HG03571 (cell line): ENCODE results near the gene PMP22.
"Not testable (repeated sequence)": the region's sequence is repeated elsewhere in the genome, so short reads cannot be mapped to it uniquely, and the experiment has no call there.

Experiments used
- ATAC-seq: cut with Tn5 transposase; IDR thresholded peaks from one replicate; pipeline ENCODE4 v1.9.1; 2021; ENCODE audit not compliant: unreplicated experiment

PMP22 gene

DNA sequence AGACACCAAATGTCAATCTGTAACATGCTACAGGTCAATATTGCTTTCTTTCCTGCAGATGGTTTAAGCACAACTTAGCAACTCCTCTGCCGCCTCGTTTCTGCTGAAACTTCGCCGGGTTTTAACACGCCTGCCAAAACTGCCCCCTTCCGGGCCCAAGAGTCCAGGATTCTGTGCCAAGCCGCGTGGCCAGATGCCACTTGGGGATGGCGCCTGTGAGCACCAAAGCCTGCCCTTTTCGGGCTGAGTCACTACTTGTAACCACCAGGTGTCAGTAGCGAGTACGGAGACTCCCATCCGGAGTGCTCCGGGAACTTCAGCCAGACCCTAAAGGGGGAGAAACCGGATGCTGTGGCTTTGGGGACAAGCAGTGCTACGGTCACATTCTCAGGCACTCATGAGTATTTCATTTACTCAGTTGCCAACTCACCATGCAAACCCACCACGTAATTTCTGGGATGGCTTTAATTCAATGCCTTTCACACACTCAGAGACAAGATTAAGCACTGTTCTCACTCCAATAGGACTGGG is 7.8 kb downstream of the PMP22 start:
- ATAC-seq: peak; percentile 62

DNA sequence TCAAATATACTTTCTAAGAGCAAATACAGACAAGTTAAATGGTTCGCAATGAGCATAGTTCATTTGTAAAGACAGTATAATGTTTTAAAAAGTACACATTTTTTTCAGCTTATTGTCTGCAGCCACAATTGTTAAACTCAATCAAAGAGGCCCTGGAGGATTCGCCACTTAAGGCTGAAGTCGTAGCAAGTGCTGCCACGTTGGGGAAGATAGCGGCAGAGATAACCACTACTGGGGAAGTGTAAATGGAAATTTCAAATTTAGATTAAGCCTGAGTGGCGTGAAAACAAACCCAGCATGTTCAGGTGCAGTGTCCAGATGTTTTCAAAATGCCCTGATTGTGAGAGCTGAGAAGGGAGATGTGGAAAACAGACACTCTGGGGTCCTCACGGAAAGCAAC is 8.4 kb downstream of the PMP22 start:
- ATAC-seq: no peak

GRCh38 chr17:15255713-15256454 is 9.2 kb downstream of the PMP22 start:
- no peak for ATAC-seq

DNA sequence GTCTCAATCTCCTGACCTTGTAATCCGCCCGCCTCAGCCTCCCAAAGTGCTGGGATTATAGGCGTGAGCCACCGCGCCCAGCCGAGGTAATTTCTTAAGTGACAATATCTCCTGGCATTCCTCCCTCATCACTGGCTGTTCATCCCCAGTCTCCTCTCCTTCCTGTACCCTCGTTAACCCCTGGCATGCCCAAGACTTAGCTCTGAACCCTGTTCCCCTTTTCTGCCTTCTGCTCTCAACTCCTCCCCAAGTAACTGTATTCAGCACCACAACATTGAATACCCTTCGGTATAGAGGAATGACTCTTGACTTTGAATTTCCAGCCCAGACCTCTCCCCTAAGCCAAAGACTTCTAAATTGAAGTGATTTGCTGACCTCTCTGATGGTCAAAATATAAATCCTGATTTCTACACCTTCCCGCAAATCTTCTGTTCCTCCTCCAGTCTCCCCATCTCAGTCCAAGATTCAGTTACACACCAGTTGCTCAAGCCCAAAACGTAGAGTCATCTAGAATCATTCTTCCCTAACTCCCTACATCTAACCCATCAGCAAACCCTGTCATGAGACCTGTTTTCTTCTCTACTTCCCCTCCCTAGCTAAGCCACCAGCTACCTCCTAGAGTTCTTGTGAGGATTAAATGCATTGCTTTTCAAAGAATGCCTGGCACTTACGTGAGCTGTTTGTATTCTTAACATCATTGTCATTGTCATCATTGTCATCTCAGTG is 14.8 kb downstream of the PMP22 start:
- ATAC-seq: no peak

GRCh38 chr17:15249487-15249886 is 15.6 kb downstream of the PMP22 start:
- no peak for ATAC-seq

GRCh38 chr17:15247891-15248529 is 17.1 kb downstream of the PMP22 start:
- no peak for ATAC-seq

DNA sequence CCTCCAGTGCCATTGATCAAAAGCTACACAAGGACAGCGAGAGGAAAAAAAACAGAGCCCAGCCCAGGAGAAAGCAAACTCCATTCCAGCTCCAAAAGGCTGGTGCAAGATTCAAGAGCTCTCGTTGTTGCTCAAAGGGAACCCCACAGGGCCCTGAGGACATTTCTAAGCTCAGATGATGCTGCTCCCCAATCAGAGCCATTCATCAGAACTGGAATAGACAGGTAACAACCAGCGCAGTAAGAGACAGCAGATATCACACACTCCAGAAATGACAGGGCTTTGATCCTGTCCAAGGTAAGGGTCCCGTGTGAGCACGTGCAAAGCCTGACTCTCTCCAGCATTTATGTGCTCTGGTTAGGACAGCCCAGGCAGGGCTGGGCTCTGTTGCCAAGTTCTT is 20.1 kb downstream of the PMP22 start:
- ATAC-seq: no peak

DNA sequence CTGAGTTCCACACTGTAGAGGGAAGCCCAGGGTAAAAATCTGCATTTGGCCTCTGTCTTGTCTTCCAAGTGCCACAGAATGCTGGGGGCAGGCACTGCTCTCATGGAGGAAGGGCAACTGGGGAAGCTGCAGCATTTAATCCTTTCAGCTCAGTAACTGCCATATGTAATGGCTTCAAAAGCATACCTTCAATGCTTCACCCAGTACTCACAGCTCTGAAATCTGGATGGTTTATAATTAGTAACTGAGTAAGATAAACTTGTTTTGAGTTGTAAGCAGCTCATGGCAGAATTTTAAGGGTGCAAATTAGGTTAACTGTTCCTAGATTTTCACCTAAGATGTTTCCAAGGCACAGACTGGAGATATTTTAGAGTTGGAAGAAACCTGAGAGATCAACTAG is 24.5 kb downstream of the PMP22 start:
- no peak for ATAC-seq

DNA sequence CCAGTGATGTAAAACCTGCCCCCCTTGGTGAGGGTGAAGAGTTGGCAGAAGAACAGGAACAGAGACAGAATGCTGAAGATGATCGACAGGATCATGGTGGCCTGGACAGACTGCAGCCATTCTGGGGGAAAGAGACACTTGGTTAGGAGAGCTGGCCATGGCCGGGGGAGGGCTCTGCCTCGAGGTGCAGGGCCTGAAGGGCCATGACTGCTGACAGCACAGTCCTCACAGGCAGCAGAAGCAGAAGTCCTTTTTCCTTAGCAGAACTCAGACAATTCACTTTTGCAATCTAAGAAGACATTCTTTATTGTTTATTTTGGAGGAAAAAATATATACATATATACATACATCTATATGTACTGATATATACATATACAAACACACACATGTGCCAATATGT is 25.6 kb downstream of the PMP22 start:
- no peak for ATAC-seq

- no peak for ATAC-seq
Measured at GRCh38 chr17:15238676-15239422, 26.3 kb downstream of the PMP22 start.

DNA sequence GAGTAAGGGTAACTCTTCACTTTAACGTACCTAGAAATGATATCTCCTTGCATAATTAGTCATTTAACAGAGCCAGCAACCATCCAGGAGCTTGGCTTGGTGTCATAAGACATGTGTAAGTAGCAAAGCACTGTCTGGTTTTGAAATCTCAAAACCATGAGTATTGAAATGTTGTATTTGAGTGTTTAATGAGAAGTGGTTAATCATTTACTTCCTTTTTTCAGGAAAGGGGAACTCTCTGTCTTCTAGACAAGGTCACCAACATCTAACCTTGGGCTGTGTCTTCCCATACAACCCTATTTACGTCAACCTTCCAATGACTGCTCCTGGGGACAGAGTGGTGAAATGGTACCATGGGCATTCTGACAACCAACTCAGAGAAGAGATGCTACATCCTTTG is 27.1 kb downstream of the PMP22 start:
- ATAC-seq: no peak

GRCh38 chr17:15237106-15237425 is 28.1 kb downstream of the PMP22 start:
- ATAC-seq: no peak

GRCh38 chr17:15236281-15237105 is 28.6 kb downstream of the PMP22 start:
- no peak for ATAC-seq

- no peak for ATAC-seq
Measured at GRCh38 chr17:15233971-15234370, 31.2 kb downstream of the PMP22 start.

DNA sequence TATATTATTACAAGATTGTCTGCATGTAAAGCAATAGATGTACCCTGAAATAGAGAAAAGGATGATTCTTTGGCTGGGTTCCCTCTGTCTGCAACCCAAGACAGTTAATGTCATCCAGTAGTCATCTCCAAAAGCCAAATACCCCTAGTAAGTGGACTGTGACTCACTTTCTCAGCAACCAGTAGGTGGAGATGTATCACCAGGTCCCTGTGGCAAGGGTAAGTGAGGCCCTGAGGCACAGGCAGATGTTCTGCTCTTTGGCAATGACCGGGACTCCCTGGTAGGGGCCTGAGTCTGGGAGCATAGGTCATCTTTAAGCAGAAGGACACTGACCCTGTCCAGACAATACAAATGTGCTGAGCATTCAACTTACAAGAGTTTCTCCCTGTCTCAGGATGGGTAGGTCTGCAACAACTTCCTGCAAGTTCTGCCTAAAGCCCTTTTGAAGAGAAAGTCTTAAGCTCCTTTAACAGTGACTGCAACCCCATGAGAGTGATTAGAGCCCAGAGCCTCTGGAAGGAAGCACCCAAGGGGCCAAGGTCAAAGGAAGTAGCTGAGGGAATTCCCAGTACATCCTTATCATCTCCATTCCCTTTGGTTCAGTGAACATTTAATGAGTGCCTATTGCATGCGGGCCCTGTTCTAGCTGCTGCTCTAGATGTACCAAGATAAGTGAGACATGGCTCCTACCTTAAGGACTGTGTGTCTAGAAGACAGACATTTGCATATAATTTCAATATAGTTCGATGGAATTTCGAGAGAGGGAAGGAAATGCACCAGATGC is 31.9 kb downstream of the PMP22 start:
- no peak for ATAC-seq

- ATAC-seq: no peak
Measured at GRCh38 chr17:15232517-15232915, 32.6 kb downstream of the PMP22 start.

DNA sequence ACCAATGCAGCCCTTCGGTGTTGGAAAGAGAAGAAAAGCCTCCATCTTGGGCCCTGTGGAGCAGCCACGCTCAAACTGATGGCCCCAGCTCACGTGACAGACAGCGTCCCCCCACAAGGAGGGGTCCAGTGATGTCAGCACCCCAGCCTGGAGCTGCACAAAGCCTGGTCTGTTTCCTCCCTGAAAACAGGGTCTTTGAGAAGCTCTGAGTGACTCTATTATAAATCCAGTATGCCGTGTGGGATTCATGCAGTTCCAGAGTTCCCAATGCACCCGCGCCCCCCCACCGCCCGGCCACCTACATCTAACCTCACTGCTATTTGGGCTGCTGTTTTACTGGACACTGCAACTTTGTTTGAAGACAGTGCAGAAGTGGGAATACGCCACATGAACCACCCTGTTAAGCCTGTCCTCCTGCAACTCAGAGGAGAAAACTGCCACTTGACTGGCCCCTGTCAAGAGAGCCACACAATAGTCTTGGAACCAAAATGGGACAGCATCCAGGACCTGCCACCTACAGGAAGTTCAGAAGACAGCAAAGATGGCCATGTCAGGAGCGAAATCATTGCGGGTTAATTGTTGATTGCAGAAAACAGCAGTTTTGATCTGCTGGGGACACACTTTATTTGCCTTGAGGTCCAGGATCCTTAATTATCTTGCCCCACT is 33.1 kb downstream of the PMP22 start:
- no peak for ATAC-seq

DNA sequence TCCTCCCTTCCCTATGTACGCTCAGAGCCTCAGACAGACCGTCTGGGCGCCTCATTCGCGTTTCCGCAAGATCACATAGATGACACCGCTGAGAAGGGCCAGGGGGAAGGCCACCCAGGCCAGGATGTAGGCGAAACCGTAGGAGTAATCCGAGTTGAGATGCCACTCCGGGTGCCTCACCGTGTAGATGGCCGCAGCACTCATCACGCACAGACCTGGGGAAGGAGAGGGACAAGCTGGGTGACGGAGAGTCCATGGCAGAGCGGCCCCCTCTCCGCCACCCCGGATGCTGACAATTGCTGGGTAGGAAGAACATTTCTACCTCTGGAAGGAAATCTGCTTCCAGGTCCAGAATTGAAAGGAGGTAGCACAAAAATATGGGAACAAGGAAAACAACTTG is 34.3 kb downstream of the PMP22 start:
- no peak for ATAC-seq

- ATAC-seq: not testable (repeated sequence)
Measured at GRCh38 chr17:15221827-15222226, 43.3 kb downstream of the PMP22 start.
